NCI-H460 (cell line): ENCODE measurements around the gene TGFB2. TPM values are rescaled to one million over a fixed set of nuclear protein-coding genes. Genes with fewer than 3 reads are reported as not detected.

Source experiments
- DNase-seq: peaks from one replicate; pipeline ENCODE4 v3.0.0-alpha.2; 2016; ENCODE audit warnings: low read depth; ENCODE audit errors: extremely low read depth
- total RNA-seq: library from RNA; depleted of rRNA; stranded (reverse); fragments of >200 nt; shearing (Covaris generic); gene quantifications from 2 replicates; pipeline ENCODE4 v1.2.3, GENCODE V29; 2014

The TGFB2 gene
- total RNA-seq, 1 experiment from 2014 or later, result 52.7 TPM

- no peak for DNase-seq
Observed at GRCh38 chr1:218454700-218455282, 109.7 kb downstream of the TGFB2 start.

GRCh38 chr1:218456444-218456843 lies 111.3 kb downstream of the TGFB2 start:
- DNase-seq, result no peak

GRCh38 chr1:218459450-218459849 lies 114.3 kb downstream of the TGFB2 start:
- DNase-seq, result no peak

- peak; percentile 64 for DNase-seq
Observed at GRCh38 chr1:218459878-218460711, 115.0 kb downstream of the TGFB2 start.

GRCh38 chr1:218461351-218461750 lies 116.2 kb downstream of the TGFB2 start:
- no peak for DNase-seq

GRCh38 chr1:218462116-218462515 lies 117.0 kb downstream of the TGFB2 start:
- no peak for DNase-seq

GRCh38 chr1:218462587-218462986 lies 117.5 kb downstream of the TGFB2 start:
- DNase-seq, result no peak

- peak; percentile 56 for DNase-seq
Observed at GRCh38 chr1:218463194-218464156, 118.3 kb downstream of the TGFB2 start.

- DNase-seq, result no peak
Observed at GRCh38 chr1:218464871-218465270, 119.7 kb downstream of the TGFB2 start.

- no peak for DNase-seq
Observed at GRCh38 chr1:218466341-218467010, 121.3 kb downstream of the TGFB2 start.

GRCh38 chr1:218467101-218468072 lies 122.3 kb downstream of the TGFB2 start:
- DNase-seq, result peak; percentile 56

- DNase-seq, result no peak
Observed at GRCh38 chr1:218468711-218469110, 123.6 kb downstream of the TGFB2 start.

GRCh38 chr1:218472885-218473284 lies 127.7 kb downstream of the TGFB2 start:
- no peak for DNase-seq

- no peak for DNase-seq
Observed at GRCh38 chr1:218473522-218473921, 128.4 kb downstream of the TGFB2 start.

GRCh38 chr1:218474128-218474527 lies 129.0 kb downstream of the TGFB2 start:
- DNase-seq, result no peak

GRCh38 chr1:218475275-218475674 lies 130.1 kb downstream of the TGFB2 start:
- DNase-seq, result no peak

GRCh38 chr1:218475699-218476098 lies 130.6 kb downstream of the TGFB2 start:
- DNase-seq, result no peak

- peak; percentile 54 for DNase-seq
Observed at GRCh38 chr1:218476385-218476784, 131.2 kb downstream of the TGFB2 start.

- no peak for DNase-seq
Observed at GRCh38 chr1:218478336-218478735, 133.2 kb downstream of the TGFB2 start.
